Activated naive CD4-positive, alpha-beta T cell treated with anti-CD3 and anti-CD28 coated beads for 36 hours (primary cell): Measurements from ENCODE around the gene MEX3D. TPM values are rescaled to one million over a fixed set of nuclear protein-coding genes. Genes with fewer than 3 reads are reported as not detected.

Experiments
- CTCF ChIA-PET: fragments of 350-600 bp; sonication (Branson Sonifier 250); formaldehyde crosslinking; loops from one replicate; lab custom pipeline; 2021; ENCODE audit warnings: antibody characterized with exemption; lab: Charles Lee
- DNase-seq: peaks from one replicate; pipeline ENCODE4 v3.0.0-alpha.2; 2020
- H3K27ac Mint-ChIP-seq: one replicate; pipeline ENCODE4 v1.8.0; 2021; ENCODE audit warnings: mild to moderate bottlenecking, mixed read lengths
- H3K27me3 Mint-ChIP-seq: one replicate; pipeline ENCODE4 v1.8.0; 2021; ENCODE audit warnings: low read depth, mixed read lengths
- H3K36me3 Mint-ChIP-seq: one replicate; pipeline ENCODE4 v1.8.0; 2021; ENCODE audit warnings: low read depth, mixed read lengths
- H3K4me1 Mint-ChIP-seq: one replicate; pipeline ENCODE4 v1.8.0; 2021; ENCODE audit warnings: low read depth, mixed read lengths
- H3K4me3 Mint-ChIP-seq: one replicate; pipeline ENCODE4 v1.8.0; 2021; ENCODE audit warnings: mild to moderate bottlenecking, moderate library complexity, mixed read lengths
- H3K9me3 Mint-ChIP-seq: one replicate; pipeline ENCODE4 v1.8.0; 2021; ENCODE audit warnings: mixed read lengths
- intact Hi-C: fragments of 100-400 bp; cut with micrococcal nuclease; formaldehyde crosslinking; loops from one replicate; pipeline ENCODE4 v1.15.1; 2023
- total RNA-seq, 2 experiments: library from RNA; stranded (reverse); gene quantifications; one replicate each; pipeline ENCODE4 v1.2.3, GENCODE V29; 2021

Gene MEX3D
- total RNA-seq, 2 experiments from 2014 or later: 2.0 to 2.1 TPM

- CTCF ChIA-PET: no interaction called here
- DNase-seq: no peak
- H3K36me3 Mint-ChIP-seq: no peaks in the 10 kb centered on the region
- no peak overlapping the region for H3K4me3 Mint-ChIP-seq
- no peak overlapping the region for H3K27ac Mint-ChIP-seq
- H3K9me3 Mint-ChIP-seq: no peaks in the 10 kb centered on the region
- no peaks in the 10 kb centered on the region for H3K27me3 Mint-ChIP-seq
- intact Hi-C loops: no loop called here
- H3K4me1 Mint-ChIP-seq: no peaks in the 10 kb centered on the region
Observed at GRCh38 chr19:1561236-1561842, 6.8 kb downstream of the MEX3D start.

GRCh38 chr19:1560286-1560882 lies 7.7 kb downstream of the MEX3D start:
- H3K36me3 Mint-ChIP-seq: no peaks in the 10 kb centered on the region
- H3K4me3 Mint-ChIP-seq: no peak overlapping the region
- CTCF ChIA-PET: interaction anchor here (0.7 kb wide), 1 partner anchor 14 kb away, joined by 3 read pairs; no protein-coding TSS in a partner anchor
- DNase-seq: no peak
- no peaks in the 10 kb centered on the region for H3K9me3 Mint-ChIP-seq
- intact Hi-C loops: no loop called here
- H3K27me3 Mint-ChIP-seq: no peaks in the 10 kb centered on the region
- no peaks in the 10 kb centered on the region for H3K4me1 Mint-ChIP-seq
- H3K27ac Mint-ChIP-seq: no peak overlapping the region

- H3K9me3 Mint-ChIP-seq: no peaks in the 10 kb centered on the region
- intact Hi-C loops: no loop called here
- DNase-seq: no peak
- no peaks in the 10 kb centered on the region for H3K36me3 Mint-ChIP-seq
- H3K27ac Mint-ChIP-seq: no peak overlapping the region
- H3K4me3 Mint-ChIP-seq: no peak overlapping the region
- CTCF ChIA-PET: no interaction called here
- no peaks in the 10 kb centered on the region for H3K27me3 Mint-ChIP-seq
- H3K4me1 Mint-ChIP-seq: no peaks in the 10 kb centered on the region
Observed at GRCh38 chr19:1558552-1558951, 9.6 kb downstream of the MEX3D start.

- H3K4me1 Mint-ChIP-seq: no peaks in the 10 kb centered on the region
- H3K27me3 Mint-ChIP-seq: peaks cover 4% of the 10 kb centered on the region
- intact Hi-C loops: no loop called here
- DNase-seq: no peak
- no peak overlapping the region for H3K27ac Mint-ChIP-seq
- no peaks in the 10 kb centered on the region for H3K36me3 Mint-ChIP-seq
- no peak overlapping the region for H3K4me3 Mint-ChIP-seq
- H3K9me3 Mint-ChIP-seq: no peaks in the 10 kb centered on the region
- CTCF ChIA-PET: no interaction called here
Observed at GRCh38 chr19:1556390-1557070, 11.6 kb downstream of the MEX3D start.

GRCh38 chr19:1555487-1556389 lies 12.4 kb downstream of the MEX3D start:
- CTCF ChIA-PET: no interaction called here
- H3K27me3 Mint-ChIP-seq: peaks cover 4% of the 10 kb centered on the region
- intact Hi-C loops: no loop called here

GRCh38 chr19:1554968-1555367 lies 13.2 kb downstream of the MEX3D start:
- no peak overlapping the region for H3K4me3 Mint-ChIP-seq
- H3K4me1 Mint-ChIP-seq: no peaks in the 10 kb centered on the region
- no peaks in the 10 kb centered on the region for H3K9me3 Mint-ChIP-seq
- CTCF ChIA-PET: no interaction called here
- peaks cover 4% of the 10 kb centered on the region for H3K27me3 Mint-ChIP-seq
- intact Hi-C loops: no loop called here
- H3K36me3 Mint-ChIP-seq: no peaks in the 10 kb centered on the region
- DNase-seq: no peak
- H3K27ac Mint-ChIP-seq: no peak overlapping the region

More at GRCh38 chr19:1555487-1556389, 12.4 kb downstream of the MEX3D start:
- H3K9me3 Mint-ChIP-seq: no peaks in the 10 kb centered on the region
- DNase-seq: no peak
- no peak overlapping the region for H3K27ac Mint-ChIP-seq
- H3K4me3 Mint-ChIP-seq: no peak overlapping the region
- no peaks in the 10 kb centered on the region for H3K36me3 Mint-ChIP-seq
- no peaks in the 10 kb centered on the region for H3K4me1 Mint-ChIP-seq

GRCh38 chr19:1553415-1553814 lies 14.7 kb downstream of the MEX3D start:
- Mint-ChIP-seq H3K4me1 (no peaks in the 10 kb centered on the region), H3K4me3 (no peak overlapping the region), H3K36me3 (no peaks in the 10 kb centered on the region), H3K9me3 (no peaks in the 10 kb centered on the region), H3K27me3 (peaks cover 4% of the 10 kb centered on the region), H3K27ac (no peak overlapping the region)
- no peak for DNase-seq
- intact Hi-C loops: no loop called here
- CTCF ChIA-PET: interaction anchor here (0.6 kb wide), 1 partner anchor 228 kb away, joined by 3 read pairs; no protein-coding TSS in a partner anchor

- no peak overlapping the region for H3K27ac Mint-ChIP-seq
- CTCF ChIA-PET: interaction anchor here (0.6 kb wide), 1 partner anchor 31 kb away, joined by 3 read pairs; no protein-coding TSS in a partner anchor
- H3K27me3 Mint-ChIP-seq: peaks cover 12% of the 10 kb centered on the region
- intact Hi-C loops: no loop called here
- DNase-seq: no peak
- H3K36me3 Mint-ChIP-seq: no peaks in the 10 kb centered on the region
- no peaks in the 10 kb centered on the region for H3K4me1 Mint-ChIP-seq
- no peaks in the 10 kb centered on the region for H3K9me3 Mint-ChIP-seq
- H3K4me3 Mint-ChIP-seq: no peak overlapping the region
Observed at GRCh38 chr19:1551068-1552040, 16.8 kb downstream of the MEX3D start.

GRCh38 chr19:1549332-1549945 lies 18.7 kb downstream of the MEX3D start:
- Mint-ChIP-seq H3K36me3 (no peaks in the 10 kb centered on the region), H3K4me1 (no peaks in the 10 kb centered on the region), H3K27me3 (peaks cover 20% of the 10 kb centered on the region), H3K27ac (no peak overlapping the region), H3K4me3 (no peak overlapping the region), H3K9me3 (no peaks in the 10 kb centered on the region)
- intact Hi-C loops: loop anchor here (10.0 kb wide), 1 partner anchor 245 kb away; no protein-coding TSS in a partner anchor
- CTCF ChIA-PET: no interaction called here
- no peak for DNase-seq

GRCh38 chr19:1540365-1540925 lies 27.7 kb downstream of the MEX3D start:
- H3K27ac Mint-ChIP-seq: no peak overlapping the region

More at GRCh38 chr19:1540365-1540925, 27.7 kb downstream of the MEX3D start:
- H3K36me3 Mint-ChIP-seq: no peaks in the 10 kb centered on the region
- no peak overlapping the region for H3K4me3 Mint-ChIP-seq
- peaks cover 23% of the 10 kb centered on the region for H3K27me3 Mint-ChIP-seq
- CTCF ChIA-PET: interaction anchor here (0.6 kb wide), 1 partner anchor 8 kb away, joined by 6 read pairs; no protein-coding TSS in a partner anchor
- no peaks in the 10 kb centered on the region for H3K4me1 Mint-ChIP-seq
- no peaks in the 10 kb centered on the region for H3K9me3 Mint-ChIP-seq
- no peak for DNase-seq
- intact Hi-C loops: loop anchor here (10.0 kb wide), 1 partner anchor 254 kb away; no protein-coding TSS in a partner anchor
